SHP77 (cell line): ENCODE data around the gene RNF223.
"Not testable (repeated sequence)": the region's sequence is repeated elsewhere in the genome, so short reads cannot be mapped to it uniquely, and the experiment has no call there.

Experiments
- DNase-seq, 2 experiments: peaks; one replicate each; lab custom pipeline; 2025; lab: John Stamatoyannopoulos, UW

Gene RNF223

DNA sequence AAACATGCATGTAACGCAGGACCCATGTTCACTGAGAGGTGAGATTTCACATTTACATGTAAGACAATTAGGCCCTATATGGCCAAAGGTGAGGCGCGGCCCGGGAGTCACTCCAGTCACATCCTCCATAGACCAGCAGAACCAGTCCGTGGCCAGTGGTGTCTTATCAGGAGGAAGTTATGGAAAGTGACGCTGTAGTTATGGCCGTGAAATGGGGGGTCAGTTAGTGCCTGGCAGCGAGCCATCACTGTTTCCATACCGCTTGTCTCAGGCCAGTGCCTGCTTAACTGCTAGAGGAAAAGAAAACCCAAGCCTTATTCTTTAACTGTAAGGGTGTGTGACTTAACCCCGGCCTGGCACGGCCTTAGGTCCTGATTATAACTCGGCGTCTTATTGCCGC, 35.6 kb upstream of the RNF223 start:
- DNase-seq = no peak

DNA sequence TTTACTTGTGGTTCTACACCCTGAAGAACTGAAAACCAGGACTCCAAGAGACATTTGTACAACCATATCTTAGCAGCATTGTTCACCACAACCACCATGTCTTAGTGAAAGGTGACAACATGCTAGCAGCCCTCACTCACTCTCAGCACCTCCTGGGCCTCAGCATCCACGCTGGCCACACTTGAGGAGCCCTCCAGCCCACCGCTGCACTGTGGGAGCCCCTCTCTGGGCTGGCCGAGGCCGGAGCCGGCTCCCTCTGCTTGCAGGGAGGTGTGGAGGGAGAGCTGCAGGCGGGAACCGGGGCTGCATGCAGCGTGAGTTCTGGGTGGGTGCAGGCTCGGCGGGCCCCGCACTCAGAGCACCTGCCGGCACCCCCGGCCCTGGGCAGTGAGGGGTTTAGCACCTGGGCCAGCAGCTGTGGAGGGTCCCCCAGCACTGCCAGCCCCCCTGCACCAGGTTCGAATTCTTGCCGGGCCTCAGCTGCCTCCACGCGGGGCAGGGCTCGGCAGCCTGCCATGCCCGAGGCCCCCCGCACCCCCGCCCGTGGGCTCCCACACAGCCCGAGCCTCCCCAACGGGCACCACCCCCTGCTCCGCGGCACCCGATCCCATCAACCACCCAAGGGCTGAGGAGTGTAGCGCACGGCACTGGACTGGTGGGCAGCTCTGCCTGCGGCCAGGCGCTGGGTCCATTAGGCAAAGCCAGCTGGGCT, 32.6 kb upstream of the RNF223 start:
- no peak for DNase-seq

DNA sequence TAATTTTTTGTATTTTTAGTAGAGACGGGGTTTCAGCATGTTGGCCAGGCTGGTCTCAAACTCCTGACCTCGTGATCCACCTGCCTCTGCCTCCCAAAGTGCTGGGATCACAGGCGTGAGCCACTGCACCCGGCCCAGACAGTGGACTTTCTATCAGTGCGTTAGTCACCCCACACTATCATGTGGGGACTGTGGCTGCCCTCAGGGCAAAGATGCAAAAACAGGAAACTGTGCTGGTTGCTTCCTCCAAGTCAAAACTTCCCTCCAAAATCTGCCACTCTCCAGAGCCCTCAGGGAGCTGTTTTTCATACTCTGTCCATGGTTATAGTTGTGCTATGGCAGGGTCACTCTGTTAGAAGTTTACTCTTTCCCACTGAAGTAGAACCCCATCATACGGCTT, 30.0 kb upstream of the RNF223 start:
- DNase-seq = not testable (repeated sequence)

DNA sequence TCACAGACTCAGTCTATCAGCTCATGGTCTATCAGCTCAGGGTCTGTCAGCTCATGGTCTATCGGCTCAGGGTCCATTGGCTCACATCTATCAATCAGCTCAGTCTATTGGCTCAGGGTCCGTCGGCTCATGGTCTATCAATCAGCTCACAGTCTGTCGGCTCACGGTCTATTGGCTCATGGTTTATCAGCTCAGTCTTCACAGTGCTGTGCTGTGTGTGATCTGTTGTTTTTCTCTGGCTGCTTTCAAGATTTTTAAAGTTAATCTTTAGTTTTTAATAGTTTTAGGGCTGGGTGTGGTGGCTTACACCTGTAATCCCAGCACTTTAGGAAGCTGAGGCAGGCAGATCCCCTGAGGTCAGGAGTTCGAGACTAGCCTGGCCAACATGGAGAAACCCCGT, 27.4 kb upstream of the RNF223 start:
- DNase-seq = no peak

DNA sequence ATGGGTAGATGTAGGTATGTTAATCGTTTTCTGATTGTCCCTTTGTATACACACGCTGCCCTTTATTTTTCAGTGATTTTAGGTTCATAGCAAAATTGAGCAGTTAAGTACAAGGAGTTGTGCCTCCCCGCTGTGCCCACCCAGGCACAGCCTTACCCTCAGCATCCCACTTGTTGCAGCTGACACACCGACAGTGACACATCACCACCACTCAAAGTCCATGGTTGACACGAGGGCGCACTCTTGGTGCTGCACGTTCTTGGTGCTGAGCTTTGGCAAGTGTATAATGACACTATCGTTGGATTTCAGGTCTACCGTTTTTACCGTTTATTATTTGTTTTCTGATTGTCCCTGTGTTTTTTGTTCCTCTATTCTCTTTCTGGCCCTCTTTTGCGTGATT, 26.2 kb upstream of the RNF223 start:
- no peak for DNase-seq

DNA sequence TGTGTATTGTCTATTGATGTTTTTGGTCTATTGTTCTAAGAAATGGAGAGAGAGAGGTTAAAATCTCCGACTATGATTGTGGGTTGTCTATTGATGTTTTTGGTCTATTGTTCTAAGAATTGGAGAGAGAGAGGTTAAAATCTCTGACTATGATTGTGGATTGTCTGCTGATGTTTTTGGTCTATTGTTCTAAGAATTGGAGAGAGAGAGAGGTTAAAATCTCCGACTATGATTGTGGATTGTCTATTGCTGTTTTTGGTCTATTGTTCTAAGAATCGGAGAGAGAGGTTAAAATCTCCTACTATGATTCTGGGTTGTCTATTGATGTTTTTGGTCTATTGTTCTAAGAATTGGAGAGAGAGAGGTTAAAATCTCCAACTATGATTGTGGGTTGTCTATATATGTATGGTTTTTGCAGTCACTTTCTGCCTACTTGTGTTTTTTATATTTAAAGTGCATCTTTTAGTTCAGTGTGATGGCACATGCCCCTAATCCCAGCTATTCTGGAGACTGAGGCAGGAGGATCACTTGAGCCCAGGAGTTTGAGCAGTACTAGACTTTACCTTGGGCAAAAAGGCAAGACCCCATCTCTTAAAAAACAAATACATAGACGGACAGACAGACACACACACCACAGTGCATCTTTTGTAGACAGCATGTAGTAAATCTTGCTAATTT, 25.5 kb upstream of the RNF223 start:
- no peak for DNase-seq

DNA sequence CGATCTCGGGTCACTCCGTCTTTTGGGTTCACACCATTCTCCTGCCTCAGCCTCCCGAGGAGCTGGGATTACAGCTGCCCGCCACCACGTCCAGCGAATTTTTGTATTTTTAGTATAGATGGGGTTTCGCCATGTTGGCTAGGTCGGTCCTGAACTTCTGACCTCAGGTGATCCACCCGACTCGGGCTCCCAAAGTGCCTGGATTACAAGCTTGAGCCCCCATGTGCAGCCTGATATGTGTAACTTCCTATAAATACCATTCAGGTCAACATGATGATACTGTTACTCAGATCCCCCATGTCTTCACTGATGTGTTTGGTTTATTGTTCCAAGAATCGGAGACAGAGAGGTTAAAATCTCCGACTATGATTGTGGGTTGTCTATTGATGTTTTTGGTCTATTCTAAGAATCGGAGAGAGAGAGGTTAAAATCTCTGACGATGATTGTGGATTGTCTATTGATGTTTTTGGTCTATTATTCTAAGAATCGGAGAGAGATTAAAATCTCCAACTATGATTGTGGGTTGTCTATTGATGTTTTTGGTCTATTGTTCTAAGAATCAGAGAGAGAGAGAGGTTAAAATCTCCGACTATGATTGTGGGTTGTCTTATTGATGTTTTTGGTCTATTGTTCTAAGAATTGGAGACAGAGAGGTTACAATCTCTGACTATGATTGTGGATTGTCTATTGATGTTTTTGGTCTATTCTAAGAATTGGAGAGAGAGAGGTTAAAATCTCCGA, 24.7 kb upstream of the RNF223 start:
- DNase-seq = no peak

DNA sequence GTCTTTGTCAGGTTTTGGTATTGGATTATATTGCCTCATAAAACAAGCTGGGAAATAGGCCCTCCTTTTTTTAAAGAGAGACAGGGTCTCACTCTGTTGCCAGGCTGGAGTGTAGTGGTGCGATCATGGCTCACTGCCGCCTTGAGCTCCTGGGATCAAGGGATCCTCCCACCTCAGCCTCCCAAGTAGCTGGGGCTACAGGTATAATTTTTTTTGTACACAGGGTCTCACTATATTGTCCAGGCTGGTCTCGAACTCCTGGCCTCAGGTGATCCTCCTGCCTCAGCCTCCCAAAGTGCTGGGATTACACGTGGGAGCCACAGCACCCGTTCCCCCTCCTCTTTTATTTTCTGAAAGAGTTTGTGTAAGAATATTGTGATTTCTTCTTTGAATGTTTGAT, 22.0 kb upstream of the RNF223 start:
- DNase-seq = not testable (repeated sequence)

DNA sequence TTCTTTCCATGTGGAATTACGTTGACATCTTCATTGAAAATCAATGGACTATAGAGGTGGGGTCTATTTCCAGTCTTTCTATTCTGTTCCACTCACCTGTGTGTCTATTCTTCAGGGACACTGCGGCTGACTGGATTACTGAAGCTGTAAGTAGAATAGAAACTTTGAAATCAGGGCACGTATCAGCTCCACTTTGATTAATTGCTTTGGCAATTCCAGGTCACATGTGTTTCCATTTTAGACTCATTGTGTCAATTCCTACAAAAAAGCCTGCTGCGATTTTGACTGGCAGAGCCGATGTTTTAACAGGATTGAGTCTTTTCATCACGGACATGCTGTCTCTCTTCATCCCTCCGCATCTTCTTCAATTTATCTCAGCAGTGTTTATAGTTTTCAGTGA, 20.9 kb upstream of the RNF223 start:
- DNase-seq = no peak

DNA sequence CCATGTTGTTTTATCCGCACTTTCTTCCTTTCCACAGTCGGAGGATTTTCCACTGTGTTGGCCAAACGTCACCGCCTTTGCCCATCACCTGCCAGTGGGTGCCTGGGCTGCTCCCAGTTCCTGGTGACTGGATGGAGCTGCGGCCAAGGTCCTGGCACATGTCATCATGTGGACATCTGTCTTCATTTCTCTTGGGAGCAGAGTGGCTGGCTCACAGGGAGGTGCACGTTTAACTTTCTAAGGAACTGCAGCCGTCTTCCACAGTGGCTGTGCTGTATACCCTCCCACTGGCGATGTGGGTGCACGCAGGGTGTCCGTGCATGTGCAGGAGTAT, 19.5 kb upstream of the RNF223 start:
- DNase-seq = no peak

DNA sequence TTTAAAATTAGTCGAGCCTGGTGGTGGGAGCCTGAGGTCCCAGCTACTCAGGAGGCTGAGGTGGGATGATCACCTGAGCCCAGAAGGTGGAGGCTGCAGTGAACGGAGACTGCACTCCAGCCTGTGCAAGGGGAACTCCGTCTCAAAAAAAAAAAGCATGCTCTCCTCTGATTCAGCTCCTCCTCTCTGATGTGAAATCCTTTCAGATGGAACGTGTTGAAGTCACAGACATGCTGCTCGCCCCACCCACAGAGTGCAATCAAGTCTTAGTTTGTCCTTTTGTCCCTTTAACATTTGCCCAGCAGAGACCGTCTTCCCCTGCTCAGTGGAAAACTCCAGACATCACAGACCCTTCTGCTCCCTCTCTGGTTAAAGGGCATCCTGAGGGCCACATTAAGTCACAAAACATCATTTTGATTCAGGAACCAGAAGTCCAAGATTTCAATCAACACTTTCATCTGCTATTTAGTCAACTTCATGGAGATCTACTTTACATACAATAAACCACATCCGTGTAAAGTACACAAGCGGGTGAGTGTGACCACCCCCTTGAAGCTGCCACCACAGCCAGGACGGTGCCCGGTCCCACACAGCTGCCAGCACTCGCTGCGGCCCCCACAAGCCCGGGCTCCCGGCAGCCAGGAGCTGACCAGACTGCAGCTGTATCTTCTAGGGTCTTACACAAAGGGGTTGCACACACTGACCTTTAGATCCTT, 18.9 kb upstream of the RNF223 start:
- DNase-seq = no peak

DNA sequence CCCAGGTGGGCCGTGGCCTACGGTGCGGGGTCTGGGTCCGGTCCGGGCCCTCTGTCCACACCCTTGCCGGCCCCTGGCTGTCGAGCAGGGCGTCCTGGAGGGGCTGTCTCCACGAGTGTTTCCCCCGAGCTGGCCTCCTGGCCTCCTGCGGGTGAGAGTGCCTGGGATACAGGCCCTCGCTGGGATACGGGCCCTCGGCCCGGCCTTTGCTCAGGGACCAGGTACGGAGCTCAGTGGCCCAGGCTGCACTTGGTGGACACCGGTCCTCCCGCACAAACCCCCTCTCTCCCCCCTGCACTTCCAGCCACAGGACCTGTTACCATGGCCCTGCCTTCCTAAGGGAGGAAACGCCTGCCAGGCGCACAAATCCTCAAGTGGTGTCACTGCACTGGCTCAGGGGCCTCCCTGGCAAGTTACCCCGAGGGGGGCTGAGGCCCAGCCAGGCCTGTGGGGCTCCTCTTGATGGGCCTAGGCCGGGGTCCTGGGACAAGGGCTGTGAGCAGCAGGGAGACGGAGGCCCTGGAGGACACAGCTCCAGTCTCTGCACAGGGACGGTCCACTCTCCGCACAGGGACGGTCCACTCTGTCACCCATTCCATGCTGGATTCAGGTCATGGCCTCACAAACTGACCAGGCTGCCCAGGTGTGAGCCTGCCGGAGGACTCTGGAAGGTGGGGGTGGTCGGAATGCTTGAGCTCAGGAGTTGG, 18.2 kb upstream of the RNF223 start:
- DNase-seq = no peak

DNA sequence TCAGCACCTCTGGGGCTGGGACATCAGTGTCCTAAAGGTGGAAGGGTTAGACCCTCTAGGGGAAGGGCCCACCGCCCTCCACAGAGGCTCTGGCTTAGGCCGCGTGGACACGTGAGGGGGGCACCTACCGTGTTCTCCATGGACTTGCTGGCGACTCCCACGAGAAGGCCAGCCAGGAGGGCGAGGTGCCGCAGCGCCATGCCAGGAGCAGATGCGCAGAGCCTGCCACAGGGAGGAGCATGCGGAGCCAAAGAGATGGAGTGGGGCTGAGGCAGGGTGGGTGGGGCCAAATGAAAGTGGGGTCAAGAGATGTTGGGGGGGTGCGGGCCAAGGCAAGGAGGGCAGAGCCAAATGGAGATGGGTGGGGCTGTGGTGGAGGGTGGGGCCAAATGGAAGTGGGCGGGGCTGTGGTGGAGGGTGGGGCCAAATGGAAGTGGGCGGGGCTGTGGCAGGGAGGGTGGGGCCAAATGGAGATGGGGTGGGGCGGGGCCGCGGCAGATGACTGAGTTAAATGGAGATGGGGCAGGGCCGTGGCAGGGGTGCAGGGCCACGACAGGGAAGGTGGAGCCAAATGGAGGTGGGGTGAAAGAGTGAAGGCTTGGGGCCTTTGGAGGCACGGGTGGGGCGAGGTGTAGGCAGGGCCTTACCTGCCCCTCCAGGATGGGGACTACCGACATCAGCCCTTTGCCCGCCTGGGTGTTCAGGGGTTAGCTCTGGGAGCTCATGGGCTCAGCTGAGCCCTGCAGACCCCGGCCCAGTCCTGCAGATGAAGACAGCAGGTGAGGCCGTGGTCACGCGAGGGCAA, 17.4 kb upstream of the RNF223 start:
- DNase-seq = no peak

DNA sequence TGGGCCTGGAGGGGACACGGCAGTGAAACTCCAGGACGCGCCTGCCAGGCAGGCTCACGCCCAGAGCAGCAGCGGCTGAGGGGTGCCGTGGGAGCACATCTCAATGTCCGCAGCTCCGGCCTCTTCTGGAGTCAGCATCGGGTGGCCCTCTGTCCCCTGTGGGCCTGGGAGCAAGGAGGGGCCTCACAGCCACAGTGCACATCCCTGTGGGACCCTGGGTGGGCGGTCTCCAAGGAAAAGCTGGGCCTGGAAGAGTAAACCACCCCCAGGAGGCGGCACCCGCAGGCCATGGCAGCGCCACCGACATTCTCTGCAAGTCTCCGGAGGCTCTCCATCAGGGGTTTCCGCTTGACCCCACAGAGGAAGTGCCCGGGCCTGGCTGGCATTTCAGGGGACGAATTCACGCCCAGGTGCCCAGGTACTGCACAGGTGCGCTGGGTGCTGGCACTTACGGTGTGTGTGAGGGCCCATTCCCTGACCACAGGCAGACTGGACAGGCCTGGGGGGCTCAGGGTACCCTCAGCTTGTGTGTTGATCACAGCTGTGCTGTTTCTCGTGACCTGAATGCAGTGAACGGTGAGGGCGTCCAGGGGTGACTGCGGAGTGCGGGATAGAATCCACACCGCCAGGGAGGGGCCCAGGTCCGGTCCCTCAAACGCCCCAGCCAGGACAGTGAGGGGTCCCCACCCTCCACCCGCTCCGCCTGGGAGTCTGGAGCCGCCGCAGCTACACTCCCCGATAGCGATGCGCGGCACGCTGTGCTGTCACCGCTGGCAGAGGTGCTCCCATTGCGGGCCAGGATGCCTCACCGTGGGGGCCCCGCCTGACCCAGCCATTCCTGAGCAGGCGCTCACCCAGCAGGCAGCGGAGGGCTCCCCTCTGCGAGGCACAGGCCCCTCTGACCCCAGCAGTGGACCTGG, 16.6 kb upstream of the RNF223 start:
- no peak for DNase-seq

DNA sequence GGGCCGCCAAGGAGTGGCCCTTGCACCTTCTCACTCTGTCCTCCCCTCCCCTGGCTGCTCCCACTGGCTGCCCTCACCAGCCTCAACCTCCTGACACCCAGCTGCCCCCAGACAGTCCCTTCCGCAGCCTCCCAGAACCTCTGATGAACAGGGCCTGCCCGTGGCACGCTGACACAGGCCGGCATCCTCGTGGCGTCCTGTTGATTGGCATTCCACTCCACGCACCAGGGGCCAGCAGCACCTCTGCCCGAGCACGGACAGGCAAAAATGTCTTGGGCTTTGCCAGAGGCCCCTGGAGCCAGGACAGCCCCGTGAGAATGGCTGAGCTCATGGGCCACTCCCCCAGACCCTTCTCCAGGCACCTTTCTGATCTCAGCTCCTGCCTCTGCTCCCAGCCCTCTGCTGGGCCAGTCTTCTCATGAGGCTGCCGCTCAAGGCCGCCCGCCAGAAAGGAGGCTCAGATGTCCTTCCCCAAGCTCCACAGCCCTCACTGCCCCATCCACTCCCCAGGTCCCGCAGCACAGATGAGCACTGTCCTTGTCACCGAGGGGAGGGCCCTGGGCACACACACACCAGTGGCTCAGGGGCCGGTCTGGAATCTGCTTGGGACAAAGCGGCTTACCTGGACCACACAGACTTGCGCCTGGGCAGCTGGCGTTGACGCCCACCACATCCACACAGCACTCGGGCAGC, 15.8 kb upstream of the RNF223 start:
- no peak for DNase-seq

DNA sequence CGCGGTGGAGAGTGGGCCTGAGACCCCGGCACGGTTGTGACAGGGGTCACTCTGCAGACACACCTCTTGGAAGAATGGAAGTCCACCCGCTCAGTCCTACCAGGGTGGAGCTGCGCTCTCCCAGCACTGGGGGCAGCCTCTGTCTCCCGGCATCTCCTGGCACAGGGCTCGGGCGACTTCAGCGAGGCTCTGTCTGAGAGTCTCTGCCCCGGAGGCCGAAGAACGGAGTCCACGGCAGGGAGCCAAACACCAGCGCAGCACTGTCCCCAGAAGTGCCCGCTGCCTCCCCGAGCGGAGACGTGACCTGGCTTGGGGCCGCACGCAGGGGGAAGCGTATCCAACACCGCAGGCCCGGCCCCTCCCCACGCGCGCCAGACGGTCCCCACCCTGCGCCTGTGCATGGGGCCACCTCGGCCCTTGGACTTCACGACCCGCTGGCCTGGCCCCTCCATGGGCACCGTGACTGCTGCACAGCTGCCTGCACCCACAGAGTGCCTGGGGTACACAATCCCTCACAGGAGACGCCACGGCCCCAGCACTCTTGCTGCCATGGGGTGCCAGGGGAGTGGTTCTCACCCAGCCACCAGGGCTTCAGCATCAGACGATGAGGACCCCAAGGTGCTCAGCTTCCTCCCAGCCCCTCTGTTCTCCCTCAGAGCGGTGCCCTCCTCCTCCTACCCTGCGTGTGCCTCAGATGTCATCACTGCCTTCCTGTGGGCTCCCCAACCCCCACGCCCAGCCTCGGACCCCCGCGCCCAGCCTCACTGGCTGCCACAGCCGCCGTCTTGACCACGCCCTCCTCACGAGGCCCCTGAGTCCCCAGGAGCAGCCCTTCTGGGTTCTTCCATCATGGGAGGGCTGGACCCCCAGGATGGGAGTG, 14.9 kb upstream of the RNF223 start:
- DNase-seq = no peak

DNA sequence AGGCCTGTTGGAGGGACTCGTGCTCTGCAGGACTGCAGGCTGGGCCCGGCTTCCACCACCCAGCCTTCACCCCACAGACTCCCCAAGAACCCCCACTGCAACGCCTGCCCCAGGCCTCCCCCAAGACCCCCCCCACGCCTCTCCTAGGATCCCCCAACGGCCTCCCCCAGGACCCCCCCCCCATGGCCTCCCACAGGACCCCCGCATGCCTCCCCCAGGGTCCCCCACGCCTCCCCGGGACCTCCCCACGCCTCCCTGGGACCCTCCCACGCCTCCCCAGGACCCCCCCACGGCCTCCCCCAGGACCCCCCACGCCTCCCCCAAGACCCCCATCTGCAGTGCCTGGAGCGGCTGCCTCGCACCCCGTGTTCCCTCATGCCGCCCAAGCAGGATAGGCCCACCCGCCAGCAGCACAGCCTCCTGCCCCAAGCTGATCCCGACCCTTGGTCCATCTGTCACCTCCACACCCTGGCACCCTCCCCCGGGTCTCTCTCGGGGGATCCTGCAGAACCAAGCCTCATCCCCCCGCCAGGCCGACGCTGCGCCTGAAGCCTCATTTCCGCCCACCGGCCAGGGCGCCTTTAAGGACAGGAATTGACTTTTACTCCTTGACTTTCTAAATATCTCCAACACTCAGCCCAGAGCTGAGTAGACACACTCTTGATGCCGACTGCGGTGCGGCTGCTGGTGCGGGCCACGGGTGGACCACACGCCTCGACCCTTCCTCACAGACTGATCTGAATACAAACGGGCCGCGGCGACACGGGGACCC, 14.1 kb upstream of the RNF223 start:
- DNase-seq = no peak
